Stimulated activated CD4-positive, alpha-beta T cell treated with anti-CD3 and anti-CD28 coated beads, Interleukin-2, amount 100 ng/mL, for 24 hours (primary cell): ENCODE data around the gene CAMK2N1.

Experiments used
- DNase-seq, 2 donors: peaks; one replicate each; pipeline ENCODE4 v3.0.0-alpha.2; 2020

The CAMK2N1 gene

GRCh38 chr1:20442920-20443625 lies 42.9 kb downstream of the CAMK2N1 start:
- no peak for DNase-seq

GRCh38 chr1:20440785-20441200 lies 45.2 kb downstream of the CAMK2N1 start:
- peak; percentile 51 to 53 for DNase-seq

- no peak for DNase-seq
Measured at GRCh38 chr1:20439282-20439681, 46.7 kb downstream of the CAMK2N1 start.

GRCh38 chr1:20437640-20438039 lies 48.4 kb downstream of the CAMK2N1 start:
- DNase-seq: no peak

GRCh38 chr1:20432891-20433290 lies 53.1 kb downstream of the CAMK2N1 start:
- DNase-seq: no peak
